ENCODE results near the gene SH3PXD2B. TPM values are rescaled to one million over a fixed set of nuclear protein-coding genes. Genes with fewer than 3 reads are reported as not detected.
"Not testable (repeated sequence)": the region's sequence is repeated elsewhere in the genome, so short reads cannot be mapped to it uniquely, and the experiment has no call there.

SH3PXD2B gene
- total and polyA plus RNA-seq, 2 of the 4 experiments (the other 2 are of a cell fraction) = 8.2 to 14.4 TPM

GRCh38 chr5:172479034-172479783, 24.9 kb upstream of the SH3PXD2B start (continued):
- TF ChIP-seq POLR2A (IDR thresholded peaks at IDR 0.05; ENCODE audit: low read depth, low read length) (peak; percentile 57), RAD21 (IDR thresholded peaks at IDR 0.05; ENCODE audit: low read length) (peak; percentile 96)

- H2AK9ac ChIP-seq (replicated peaks; ENCODE audit: low read depth, low read length, poor library complexity); H2BK20ac ChIP-seq (ENCODE audit: low read depth, low read length); H3K36me3 ChIP-seq (ENCODE audit: control insufficient read depth, insufficient read depth, low read length); H4K8ac ChIP-seq (ENCODE audit: low read depth in 2 of 2, low read length in 2 of 2); H4K5ac ChIP-seq (ENCODE audit: low read depth, low read length); H3K4me2 ChIP-seq (ENCODE audit: low read depth, low read length); H3K4ac ChIP-seq (ENCODE audit: low read depth, low read length); H2BK5ac ChIP-seq (ENCODE audit: low read depth, low read length, poor library complexity, severe bottlenecking); H2BK15ac ChIP-seq (ENCODE audit: low read depth, low read length); H3K4me3 ChIP-seq (ENCODE audit: insufficient read depth, low read depth, low read length); H4K20me1 ChIP-seq (ENCODE audit: insufficient read depth, low read length); H3K18ac ChIP-seq (ENCODE audit: low read depth, low read length); H2AFZ ChIP-seq (replicated peaks; ENCODE audit: low read length, poor library complexity); H2BK120ac ChIP-seq (ENCODE audit: low read depth, low read length); H2AK5ac ChIP-seq (ENCODE audit: low read depth, low read length); H3K4me1 ChIP-seq (ENCODE audit: control insufficient read depth, insufficient read depth, low read length); BruUV-seq (replicated peaks); POLR2A ChIA-PET (ENCODE audit: unreplicated experiment); H3K9me1 ChIP-seq (ENCODE audit: insufficient read depth, low read length); H3K56ac ChIP-seq (ENCODE audit: extremely low read depth, insufficient read depth, low read length); H3K9me3 ChIP-seq (ENCODE audit: control insufficient read depth, insufficient read depth, low read length); dilution Hi-C loops (cut with HindIII; ENCODE audit: low sequenced_read_pairs, unreplicated experiment); H4K91ac ChIP-seq (ENCODE audit: insufficient read depth, low read depth, low read length); H3K14ac ChIP-seq (replicated peaks; ENCODE audit: low read depth, low read length); H3K79me1 ChIP-seq (ENCODE audit: low read depth in 1 of 2, low read length in 2 of 2); DNase-seq; H3K27ac ChIP-seq (ENCODE audit: insufficient read depth, low read length); H3K9ac ChIP-seq (ENCODE audit: low read depth, low read length); H3K23ac ChIP-seq (ENCODE audit: low read depth, low read length); ATAC-seq (ENCODE audit: low read depth): not testable (repeated sequence)
- H3K27me3 ChIP-seq (ENCODE audit: control insufficient read depth, insufficient read depth, low read length) = peaks cover 11% of the 10 kb centered on the region
- in situ Hi-C loops (cut with MboI; ENCODE audit: low sequenced_read_pairs) = loop anchor here (5.0 to 10.0 kb wide), 2 partner anchors 219 to 466 kb away; no protein-coding TSS in a partner anchor
- intact Hi-C loops (cut with micrococcal nuclease) = loop anchor here (1.0 to 10.0 kb wide), 3 partner anchors 163 to 466 kb away; partner anchors contain the start of gene NEURL1B
- CTCF ChIA-PET = interaction anchor here (3.4 kb wide), 1 partner anchor 218 kb away, joined by 24 read pairs; no protein-coding TSS in a partner anchor
- WGBS, 2 experiments (ENCODE audit: extremely low coverage in 2 of 2, insufficient read length in 1 of 2) = no CpG with 5 or more reads among the region's 3 CpGs
These were observed 24.3 kb upstream of the SH3PXD2B start for GRCh38 chr5:172478695-172479033.

All from IMR-90 (cell line).